GM19240 (cell line): ENCODE data around the gene ZNF740.
A peak's percentile ranks its signal among the peaks of the same experiment; 100 is the strongest.
"Not testable (repeated sequence)": the region's sequence is repeated elsewhere in the genome, so short reads cannot be mapped to it uniquely, and the experiment has no call there.

Experiments used
- DNase-seq: peaks from one replicate; pipeline ENCODE4 v3.0.0; 2011; ENCODE audit warnings: low spot score; ENCODE audit not compliant: insufficient read length

The ZNF740 gene, protein sequence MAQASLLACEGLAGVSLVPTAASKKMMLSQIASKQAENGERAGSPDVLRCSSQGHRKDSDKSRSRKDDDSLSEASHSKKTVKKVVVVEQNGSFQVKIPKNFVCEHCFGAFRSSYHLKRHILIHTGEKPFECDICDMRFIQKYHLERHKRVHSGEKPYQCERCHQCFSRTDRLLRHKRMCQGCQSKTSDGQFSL

DNA sequence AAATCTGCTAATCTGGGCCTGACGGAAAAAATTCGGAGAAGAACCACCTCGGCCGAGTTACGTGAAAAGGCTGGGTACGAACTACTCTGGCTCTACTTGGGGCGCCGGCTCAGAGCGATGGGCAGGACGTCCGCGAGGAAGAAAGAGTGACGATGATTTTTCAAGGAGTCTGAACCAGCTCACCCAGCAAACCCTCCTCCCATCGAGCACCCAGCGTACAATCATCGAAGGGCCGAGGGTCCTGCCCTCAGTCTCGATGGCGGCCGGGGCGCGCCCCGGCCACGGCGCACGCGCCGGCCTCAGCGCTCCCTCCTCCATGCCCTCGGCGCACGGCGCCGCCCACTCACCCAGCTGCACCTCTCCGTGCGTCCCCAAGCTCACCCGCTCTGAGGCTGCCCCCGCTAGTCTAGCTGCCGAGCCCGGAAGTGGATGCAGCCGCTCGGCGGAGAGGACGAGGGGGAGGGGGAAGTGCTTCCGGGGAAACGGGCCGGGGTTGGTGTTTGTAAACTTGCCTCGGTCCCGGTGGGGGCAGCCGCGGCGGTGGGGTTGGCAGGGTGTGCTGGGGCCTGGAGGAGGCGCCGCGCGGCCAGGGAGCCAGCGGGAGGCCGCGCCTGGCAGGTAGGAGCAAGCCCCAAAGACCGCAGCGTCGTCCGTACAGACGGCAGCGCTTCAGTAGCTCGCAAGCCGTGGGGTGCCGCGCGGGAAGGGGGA lies at the start of gene ZNF740, which contains the start of gene CSAD:
TSS of gene ZNF740 (plus strand) at position 503 of the 711 bp plus-strand sequence. CDS start 1,262 bp downstream, outside the sequence.
TSS of gene CSAD (minus strand) at position 706 of the 711 bp plus-strand sequence. CDS start 7,455 bp downstream, outside the sequence.
- peak; percentile 99 for DNase-seq

DNA sequence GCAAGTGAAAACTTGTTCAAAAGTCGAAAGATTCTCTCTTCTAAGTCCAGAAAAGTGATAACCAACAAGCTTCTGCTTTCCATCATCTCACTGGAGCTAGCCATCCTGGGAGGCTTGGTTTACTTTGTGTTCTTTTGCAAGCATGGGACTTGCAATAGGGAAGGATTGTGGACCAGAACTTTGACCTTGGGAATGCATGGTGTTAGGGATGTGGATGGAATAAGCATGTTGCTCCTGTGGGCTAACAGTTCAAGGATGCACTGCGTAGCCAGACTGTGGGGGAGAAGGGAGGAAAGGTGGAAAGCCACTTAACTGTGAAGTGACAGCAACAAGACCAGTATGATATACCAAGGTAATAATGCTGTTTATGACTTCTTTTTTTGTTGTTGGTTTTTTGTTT lies 48.7 kb upstream of the ZNF740 start:
- DNase-seq, result no peak

DNA sequence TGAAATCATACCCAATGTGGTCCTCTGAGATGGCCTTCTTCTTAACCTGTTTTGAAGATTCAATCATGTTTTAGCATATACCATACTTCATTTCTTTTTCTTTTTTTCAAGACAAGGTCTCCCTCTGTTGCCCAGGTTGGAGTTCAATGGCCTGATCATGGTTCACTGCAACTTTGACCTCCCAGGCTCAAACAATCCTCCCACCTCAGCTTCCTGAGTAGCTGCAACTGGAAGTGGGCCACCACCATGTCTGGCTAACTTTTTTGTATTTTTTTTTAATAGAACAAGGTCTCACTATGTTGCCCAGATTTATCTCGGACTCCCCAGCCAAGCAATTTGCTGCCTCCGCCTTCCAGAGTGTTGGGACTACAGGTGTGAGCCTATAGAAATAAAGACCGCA lies 46.8 kb upstream of the ZNF740 start:
- no peak for DNase-seq

DNA sequence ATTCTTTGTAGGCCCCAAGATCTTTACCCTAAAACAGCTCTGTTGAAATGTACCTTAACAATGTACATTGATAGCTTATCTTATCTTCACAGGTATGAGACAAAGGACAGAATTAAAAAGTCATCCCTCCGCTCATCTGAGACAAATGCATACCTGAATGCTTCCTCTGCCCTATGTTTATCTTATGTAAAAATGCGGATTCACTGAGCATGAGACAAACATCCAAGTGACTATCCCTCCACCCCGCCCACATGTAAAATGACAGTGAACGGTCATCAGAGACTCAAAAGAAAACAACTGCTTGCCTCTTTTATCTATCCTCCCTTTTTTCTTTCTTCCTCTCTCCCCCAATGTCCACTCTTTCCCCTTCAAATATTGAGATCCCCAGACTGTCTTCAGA lies 37.2 kb upstream of the ZNF740 start:
- DNase-seq, result no peak

DNA sequence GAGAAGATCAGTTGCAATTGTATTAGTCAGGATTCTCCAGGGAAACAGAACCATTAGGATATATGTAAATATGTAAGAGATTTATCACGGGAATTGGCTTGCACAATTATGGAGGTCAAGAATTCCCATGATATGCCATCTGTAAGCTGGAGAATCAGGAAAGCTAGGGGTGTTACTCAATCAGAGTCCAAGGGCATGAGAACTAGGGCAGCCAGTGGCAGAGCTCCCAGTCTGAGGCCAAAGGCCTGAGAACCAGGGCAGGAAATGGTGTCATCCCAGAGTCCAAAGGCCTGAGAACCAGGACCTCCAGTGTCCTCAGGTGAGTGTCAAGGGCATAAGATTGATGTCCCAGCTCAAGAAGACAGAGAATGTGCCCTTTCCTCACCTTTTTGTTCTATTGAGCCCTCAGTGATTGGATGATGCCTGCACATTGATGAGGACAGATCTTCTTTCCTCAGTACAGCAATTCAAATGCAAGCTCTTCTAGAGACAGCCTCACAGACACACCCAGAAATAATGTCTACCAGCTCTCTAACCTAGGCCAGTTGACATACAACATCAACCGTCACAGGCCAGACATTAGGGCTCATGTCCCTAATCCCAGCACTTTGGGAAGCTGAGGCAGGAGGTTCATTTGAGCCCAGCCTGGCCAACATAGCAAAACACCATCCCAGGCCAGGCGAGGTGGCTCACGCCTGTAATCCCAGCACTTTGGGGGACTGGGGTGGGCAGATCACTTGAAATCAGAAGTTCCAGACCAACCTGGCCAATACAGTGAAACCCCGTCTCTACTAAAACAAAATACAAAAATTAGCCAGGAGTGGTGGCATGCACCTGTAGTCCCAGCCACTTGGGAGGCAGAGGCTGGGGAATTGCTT lies 34.9 kb upstream of the ZNF740 start:
- no peak for DNase-seq

DNA sequence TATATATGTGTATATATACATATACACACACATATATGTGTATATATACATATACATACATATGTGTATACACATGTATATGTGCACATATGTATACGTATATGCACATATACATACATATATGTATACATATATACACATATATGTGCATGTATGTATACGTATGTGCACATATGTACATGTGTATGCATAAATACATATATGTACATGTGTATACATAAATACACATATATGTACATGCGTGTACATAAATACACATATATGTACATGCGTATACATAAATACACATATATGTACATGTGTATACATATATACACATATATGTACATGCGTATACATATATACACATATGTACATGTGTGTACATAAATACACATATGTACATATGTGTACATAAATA lies 33.3 kb upstream of the ZNF740 start:
- DNase-seq, result no peak

DNA sequence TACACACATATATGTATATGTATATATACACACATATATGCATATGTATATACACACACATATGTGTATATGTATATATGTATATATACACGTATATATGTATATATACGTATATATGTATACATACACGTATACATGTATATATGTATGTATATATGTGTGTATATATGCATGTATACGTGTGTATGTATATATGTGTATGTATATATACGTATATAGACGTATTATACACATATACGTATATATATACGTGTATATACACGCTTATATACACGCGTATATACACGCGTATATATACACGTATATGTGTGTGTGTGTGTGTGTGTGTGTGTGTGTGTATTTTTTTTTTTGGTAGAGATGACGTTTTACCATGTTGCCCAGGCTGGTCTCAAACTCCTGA lies 32.9 kb upstream of the ZNF740 start:
- DNase-seq, result no peak

DNA sequence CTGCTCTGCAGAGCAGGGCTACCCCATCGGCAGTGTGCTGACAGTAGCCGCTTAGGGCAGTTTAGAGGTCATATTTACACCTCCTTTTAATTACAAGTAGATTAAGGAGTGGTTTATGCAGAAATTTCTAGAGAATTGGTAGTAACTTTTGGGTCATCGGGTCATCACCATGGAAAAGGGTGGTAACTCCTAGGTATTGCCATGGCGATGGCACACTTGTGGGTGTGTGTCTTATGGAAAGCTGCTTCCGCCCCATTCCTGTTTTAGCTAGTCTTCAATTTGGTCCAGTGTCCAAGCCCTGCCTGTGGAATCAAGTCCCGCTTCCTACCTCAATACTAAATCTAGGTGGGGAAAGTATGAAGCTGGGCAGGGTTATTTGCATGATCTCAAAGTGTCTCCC lies 29.5 kb upstream of the ZNF740 start:
- no peak for DNase-seq

DNA sequence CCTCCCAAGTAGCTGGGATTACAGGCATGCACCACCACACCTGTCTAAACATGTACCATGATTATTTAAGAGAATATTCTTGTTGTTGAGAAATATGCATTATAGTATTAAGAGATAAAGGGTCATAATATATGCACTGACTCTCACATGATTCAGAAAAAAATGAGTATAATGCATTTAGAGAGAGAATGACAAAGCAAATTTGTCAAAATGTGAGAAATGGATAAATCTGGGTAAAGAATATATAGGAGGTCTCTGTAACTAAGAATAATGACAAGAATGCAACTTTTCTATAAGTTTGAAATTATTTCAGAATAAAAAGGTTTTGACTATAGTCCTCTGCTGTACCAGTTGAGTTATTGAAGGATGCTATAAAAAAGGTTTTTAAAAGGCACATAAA lies 28.1 kb upstream of the ZNF740 start:
- no peak for DNase-seq

DNA sequence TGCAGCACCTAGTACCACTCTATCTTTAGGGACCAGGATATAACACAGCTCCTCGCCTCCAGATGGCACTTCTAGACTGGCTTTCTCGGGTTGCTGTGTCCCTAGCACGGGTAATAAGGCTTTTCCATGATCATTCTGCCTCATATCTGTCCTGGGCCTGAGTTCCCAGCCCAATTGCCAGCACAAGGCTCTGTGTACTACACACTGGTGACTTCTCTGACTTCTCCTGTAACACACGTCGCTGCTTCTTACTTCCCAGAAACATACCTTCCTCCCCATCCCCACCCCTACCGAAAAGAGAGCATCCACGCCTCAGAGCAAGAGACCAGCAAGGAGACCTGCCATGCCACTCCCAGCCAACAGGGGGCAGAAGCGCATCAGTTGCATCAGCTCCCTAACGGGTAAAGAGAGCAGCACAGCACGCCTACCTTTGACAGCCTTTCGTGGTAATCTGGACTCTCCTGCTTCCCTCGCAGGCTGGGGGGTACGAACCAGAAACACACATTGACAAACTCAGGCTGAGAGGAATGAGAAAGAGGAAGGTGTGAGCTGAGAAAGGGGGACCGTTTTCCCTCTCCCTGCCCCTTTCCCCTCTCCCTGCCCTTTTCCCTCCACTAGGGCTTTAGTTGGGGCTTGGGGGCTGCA lies 21.2 kb upstream of the ZNF740 start:
- DNase-seq, result peak; percentile 88

DNA sequence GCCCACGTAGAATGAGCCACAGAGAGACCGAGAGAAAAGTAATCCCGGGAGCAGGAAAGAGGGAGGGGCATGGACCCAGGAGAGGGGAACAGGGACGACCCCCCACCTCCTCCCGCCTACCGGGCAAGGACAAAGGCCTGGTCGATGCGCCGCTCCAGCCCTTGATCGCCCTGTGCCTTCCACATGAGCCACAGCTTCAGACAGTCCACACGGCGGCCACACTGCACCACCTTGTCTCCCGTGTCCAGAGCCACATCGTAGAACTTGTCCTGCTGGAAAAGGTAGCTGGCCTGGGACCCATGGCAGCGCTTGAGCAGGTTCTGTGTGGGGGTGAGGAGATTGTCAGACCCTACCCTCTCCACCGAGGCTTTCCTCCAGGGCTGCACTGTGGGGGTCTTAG lies 20.5 kb upstream of the ZNF740 start:
- no peak for DNase-seq

DNA sequence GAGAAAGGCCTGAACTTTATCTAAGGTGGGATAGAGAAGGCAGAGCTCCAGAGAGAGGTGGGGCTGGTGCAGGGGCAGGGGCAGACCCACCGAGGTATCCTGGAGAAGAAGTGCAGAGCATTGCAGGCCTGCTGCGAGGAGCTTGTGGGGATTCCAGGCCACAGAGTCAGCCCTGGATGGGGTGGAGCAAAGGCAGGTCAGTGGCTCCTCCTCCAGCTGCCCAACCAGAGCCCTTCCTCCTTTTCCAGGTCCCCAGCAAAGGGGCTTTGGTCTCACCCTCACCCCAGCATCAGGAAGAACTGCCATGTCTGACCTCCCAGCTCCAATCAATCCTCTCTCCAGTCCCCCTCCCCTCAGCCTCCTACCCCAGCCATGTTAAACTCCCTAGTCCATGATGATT lies 19.8 kb upstream of the ZNF740 start:
- DNase-seq, result no peak

DNA sequence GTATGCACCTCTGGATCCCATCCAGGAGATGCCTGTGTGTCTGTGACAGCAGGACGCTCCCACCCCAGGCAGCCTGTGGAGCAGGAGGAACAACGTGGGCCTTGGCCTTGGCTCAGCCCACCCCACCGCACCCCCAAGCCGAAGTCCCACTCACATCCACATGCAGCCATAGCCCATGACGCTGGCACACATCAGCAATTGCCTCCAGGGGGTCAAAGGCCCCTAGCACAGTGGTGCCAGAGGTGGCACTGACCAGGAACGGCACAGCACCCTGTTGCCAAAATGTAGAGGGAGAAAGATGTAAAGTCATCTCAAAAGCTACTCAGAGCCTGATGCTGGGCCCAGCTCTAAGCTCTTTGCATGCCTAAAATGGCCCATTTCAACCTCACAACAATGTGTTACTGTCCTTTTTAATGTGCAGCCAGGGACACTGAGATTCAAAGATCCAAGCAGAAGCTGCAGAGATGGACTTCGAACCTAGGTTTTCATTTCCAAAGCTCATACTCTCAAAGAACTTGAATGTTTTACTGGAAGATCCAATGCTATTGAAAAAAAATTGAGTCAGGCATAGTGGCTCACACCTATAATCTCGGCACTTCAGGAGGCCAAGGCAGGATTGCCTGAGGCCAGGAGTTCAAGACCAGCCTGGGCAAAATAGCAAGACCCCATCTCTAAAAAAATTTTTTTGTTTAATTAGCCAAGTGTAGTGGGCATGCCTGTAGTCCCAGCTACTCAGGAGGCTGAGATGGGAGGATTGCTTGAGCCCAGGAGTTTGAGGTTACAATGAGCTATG lies 19.2 kb upstream of the ZNF740 start:
- DNase-seq, result no peak

DNA sequence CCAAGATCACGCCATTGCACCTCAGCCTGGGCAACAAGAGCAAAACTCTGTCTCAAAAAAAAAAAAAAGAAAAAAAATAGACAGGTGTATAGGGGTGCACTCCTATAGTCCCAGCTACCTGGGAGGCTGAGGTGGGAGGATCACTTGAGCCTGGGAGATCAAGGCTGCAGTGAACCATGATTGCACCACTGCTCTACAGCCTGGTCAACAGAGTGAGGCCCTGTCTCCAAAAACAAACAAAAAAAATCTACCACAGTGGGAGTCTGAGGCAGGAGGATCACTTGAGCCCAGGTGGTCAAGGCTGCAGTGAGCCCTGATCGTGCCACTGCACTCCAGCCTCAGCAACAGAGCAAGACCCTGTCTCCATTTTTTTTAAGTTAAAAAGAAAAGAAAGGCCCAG lies 17.5 kb upstream of the ZNF740 start:
- not testable (repeated sequence) for DNase-seq

DNA sequence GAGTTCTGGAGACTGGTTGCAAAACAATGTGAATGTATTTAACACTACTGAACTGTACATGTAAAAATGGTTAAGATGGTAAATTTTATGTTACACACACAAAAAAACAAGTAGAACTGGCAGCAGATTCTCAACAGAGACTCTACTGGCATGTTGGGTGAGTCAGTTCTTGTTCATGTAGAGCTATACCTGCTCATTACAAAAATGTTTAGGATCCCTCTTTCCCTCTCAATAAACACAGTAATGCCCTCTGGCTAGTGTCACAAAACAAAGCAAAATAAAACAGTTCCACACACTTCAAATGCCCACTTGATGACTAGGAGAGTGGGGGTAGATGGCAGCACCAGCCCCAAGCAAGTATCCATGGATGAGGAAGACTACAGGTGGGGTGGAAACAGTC lies 13.7 kb upstream of the ZNF740 start:
- no peak for DNase-seq

DNA sequence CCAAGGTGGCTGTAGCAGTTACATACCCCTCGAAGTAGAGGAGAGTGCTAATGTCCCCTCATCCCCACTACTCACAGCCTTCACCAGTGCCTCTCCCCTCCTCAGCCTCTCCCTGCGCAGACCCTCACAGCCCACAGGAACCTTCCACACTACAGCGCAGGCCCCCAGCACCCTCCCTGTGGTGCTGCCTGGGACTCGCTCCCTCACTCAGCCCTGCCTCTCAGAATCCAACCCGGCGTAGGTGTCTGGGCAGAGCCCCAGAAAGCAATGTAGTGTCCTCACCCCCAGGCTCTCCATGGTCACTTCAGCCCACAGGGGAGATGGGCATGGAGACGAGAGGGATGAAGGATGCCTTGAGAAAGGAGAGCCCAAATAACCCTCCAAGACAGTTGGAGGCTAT lies 10.9 kb upstream of the ZNF740 start:
- no peak for DNase-seq

DNA sequence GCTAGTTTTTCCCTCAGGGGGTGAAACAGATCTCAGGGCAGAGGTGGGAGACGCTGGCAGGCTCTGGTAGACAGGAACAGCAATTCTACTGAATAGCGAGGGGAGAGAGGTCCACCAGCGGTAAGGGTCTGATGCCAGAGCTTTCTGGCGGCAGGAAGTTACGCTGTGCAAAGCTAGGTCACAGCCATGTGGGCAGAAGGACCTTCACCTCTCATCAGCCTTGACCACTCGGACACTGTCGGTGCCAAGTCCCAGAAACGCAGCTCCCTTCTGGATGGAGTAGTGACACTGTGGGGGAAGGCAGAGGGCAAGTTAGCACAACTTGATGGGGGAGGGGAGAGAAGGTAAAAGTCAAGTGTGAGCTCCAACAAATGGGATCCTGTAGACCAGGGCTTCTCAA lies 10.3 kb upstream of the ZNF740 start:
- DNase-seq, result no peak

DNA sequence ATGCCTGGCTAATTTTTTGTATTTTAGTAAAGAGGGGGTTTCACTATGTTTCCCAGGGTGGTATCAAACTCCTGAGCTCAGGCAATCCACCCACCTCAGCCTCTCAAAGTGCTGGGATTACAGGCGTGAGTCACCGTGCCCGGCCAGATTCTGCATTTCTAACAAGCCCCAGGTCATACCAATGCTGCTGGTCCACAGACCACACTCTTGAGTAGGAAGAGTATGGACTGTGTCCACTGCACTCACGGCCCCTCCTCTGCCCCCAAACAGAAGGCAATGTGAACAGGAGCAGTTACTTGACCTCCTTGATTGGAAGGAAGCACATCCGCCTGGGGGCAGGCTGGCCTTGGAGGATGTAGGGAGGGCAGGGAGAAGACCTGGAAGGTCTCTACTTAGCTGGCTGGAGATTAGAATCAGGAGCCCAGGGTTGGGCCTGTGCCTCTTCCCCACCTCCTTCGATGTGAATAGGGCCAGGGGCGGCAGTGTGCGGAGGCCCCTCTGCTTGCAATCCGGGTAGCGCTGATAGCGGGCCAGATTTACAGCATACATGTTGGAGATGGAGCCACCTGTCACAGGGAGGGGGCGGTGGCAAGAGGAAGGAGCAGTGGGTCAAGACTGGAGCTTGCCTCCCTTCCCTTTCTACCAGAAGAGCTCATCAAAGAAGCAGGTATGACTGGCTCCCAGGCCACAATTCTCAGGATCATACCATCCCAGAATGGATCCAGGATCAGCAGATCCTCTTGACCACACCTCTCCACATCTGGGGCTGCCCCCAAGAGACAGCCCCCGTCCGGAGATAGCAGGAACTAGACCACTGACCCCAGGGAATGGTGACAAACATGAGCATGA lies 9.4 kb upstream of the ZNF740 start:
- no peak for DNase-seq

DNA sequence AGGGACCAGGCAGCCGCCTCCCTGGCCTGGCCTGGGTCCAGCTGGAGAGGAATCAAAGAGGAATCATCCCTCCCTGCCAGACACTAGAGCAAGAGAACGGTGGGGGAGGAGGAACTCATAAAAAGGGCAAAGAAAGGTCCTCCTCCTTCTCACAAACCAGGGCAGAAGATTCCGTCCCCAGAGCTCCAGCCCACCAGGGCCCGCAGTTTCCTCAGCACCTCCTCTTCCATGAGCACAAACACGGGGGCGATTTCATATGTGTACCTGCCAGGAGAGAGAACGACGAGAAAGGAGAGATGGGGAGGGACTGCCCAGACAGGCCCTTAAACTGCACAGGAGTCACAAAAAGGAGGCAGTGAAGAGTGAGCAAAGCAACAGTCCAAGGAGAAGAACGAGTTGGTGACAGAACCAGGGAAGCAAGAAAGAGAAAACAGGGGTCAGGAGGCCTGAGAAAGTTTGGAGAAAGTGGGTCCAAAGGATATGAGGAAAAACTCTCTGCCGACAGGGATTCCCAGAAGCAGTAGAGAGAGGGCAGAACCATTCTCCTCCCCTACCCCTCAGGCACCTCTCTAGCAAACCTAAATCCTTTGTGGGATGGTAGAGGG lies 8.7 kb upstream of the ZNF740 start:
- no peak for DNase-seq

DNA sequence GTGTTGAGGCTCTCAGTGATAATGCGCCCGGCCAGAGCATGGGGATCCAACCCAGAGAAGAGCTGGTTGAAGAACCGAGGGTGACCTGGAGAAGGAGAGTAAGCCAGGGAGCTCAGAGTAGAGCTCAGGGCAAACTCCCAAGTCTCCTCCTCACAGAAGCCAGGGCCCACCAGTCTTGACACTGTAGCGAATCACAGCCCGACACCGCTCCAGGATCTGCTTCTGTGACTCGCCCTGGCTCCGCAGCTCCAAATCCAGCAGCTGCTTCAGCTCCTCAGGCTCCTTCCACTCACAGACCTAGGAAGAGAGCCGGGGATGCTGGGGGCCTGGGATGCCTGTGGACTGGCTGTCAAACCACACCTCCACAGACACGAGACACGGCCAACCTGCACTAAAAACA lies 8.2 kb upstream of the ZNF740 start:
- DNase-seq, result no peak
